NCI-H1092 treated with DMSO at 0.1 percent for 48 hours (cell line): ENCODE data around the gene TRERF1.

Experiments used
- DNase-seq: peaks from one replicate; lab custom pipeline; 2025; lab: John Stamatoyannopoulos, UW

TRERF1 gene

GRCh38 chr6:42393339-42393738, 58.4 kb downstream of the TRERF1 start:
- DNase-seq: no peak

DNA sequence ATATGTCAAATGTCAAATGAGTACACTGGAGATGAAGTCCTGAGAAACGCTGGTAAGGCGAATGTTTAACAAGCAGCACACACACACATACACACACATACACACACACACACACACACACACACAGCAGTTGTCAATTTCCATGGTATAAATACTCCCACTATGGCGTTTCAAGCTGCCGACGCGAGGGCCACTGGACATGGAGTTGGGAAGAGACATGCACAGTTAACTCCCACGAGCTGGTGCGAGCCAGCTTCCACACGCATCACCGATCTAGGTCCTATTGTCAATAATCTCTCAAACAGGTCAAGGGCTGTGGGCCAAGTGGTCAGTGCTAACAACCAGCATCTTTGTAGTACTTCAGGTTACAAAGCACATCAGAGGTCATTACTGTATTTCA, 58.9 kb downstream of the TRERF1 start:
- no peak for DNase-seq

DNA sequence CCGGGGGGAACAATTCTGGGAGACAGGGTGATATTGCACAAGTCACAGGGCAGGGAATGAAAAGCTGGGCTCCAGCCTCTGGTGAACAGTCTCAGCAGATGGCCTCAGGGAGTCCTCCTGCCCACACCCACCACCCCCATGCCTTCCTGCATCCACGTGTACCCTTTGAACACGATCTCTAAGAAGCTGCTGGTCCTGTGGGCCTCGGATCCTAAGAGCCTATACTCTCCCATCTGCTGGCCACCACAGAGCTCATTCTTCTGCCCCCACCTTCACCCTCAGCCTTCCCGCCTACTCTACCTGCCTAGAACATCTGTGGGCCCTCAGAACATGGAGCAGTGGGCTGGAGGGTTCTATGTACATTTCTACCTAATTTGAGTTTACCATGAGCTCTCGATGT, 60.3 kb downstream of the TRERF1 start:
- no peak for DNase-seq

GRCh38 chr6:42390228-42390934, 61.3 kb downstream of the TRERF1 start:
- no peak for DNase-seq

- no peak for DNase-seq
These were observed 62.0 kb downstream of the TRERF1 start for GRCh38 chr6:42389736-42390135.

DNA sequence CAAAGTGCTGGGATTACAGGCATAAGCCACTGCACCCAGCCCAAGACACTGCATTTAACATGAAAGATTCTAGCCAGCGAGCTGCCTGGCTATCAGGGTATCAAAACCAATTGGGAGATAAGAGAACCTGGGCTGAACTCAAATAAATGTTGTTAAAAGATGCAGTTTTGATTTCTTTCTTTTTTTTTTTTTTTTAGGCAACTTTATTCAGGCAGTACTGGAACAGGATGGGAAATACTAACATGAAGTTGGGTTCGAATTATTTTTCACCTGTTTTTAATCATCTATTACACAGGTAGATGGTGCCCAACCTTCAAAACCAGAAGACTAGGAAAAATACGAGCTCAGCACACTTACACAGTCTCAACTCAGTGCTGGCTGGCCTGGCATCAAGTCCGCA, 63.7 kb downstream of the TRERF1 start:
- DNase-seq: no peak

GRCh38 chr6:42387336-42387735, 64.4 kb downstream of the TRERF1 start:
- DNase-seq: no peak

DNA sequence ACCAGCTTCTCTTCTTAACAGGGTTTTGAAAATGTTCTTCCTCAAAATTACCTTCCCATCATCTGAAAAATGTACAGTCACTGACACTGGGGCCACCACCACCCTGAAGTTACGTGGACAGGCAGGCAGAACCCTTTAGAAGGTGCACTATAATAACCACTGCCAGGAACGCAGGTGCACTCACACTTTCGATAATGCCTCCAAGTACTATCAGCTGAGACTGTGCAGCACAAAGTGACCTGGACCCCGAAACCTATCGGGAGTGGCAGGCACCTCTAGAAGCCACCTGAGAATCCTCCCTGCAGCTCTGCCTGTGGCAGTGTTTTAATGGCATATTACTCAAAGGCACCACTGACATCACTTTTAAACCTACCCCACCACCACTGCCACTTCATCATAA, 66.4 kb downstream of the TRERF1 start:
- no peak for DNase-seq

- DNase-seq: no peak
These were observed 68.1 kb downstream of the TRERF1 start for GRCh38 chr6:42383421-42384205.

DNA sequence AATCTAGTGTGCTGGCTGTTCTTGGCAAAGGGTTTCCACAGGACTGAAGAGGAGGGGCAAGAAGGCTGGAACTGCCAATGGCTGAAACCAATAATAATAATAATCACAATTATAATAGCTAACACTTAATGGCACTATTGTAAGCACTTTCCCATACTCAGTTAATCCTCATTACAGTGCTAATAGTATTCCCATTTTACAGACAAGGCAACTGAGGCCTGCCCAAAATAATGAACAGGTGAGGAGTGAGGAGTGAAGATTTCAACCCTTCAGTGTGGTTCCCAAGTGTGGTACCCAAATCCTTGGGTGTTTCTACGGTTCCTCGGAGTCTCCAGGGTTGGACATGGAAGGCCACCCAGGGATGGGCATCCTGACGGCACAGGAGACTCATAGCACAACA, 69.9 kb downstream of the TRERF1 start:
- DNase-seq: no peak

GRCh38 chr6:42380228-42380979, 71.3 kb downstream of the TRERF1 start:
- no peak for DNase-seq

DNA sequence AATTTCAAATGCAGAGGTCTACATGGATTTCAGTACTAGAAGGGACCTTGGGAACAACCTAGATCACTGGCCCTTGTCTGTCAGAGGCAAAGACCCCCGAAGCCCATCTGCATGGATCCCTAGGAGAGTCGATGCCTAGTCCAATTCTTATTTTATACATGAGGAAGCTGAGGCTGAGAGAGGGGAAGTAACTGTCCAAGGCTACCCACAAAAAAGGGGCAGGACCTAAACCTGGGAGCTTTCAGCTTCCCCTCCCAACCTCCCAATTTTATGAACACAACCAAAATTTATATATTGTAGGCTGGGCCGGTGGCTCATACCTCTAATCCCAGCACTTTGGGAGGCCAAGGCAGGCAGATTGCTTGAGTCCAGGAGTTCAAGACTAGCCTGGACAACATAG, 73.2 kb downstream of the TRERF1 start:
- DNase-seq: no peak

DNA sequence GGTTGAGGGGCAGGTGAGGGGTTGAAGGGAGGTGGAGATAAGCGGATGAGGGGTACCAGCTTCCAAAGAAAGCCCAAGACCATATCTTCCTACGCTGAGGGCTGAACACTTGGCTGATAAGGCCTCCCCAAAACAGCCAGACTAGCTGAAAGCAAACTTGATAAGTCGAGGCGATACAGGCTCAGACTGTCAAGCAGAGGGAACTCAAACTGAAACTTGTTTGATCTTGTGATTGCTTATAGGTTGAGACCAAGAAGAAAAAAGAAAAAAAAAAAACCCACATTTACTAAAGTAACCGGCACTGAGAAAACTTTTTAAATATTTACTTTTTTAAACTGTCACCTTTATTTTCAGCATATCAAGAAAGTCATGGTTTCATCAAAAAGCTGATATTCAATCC, 73.6 kb downstream of the TRERF1 start:
- no peak for DNase-seq

- no peak for DNase-seq
These were observed 76.6 kb downstream of the TRERF1 start for GRCh38 chr6:42375007-42375635.

DNA sequence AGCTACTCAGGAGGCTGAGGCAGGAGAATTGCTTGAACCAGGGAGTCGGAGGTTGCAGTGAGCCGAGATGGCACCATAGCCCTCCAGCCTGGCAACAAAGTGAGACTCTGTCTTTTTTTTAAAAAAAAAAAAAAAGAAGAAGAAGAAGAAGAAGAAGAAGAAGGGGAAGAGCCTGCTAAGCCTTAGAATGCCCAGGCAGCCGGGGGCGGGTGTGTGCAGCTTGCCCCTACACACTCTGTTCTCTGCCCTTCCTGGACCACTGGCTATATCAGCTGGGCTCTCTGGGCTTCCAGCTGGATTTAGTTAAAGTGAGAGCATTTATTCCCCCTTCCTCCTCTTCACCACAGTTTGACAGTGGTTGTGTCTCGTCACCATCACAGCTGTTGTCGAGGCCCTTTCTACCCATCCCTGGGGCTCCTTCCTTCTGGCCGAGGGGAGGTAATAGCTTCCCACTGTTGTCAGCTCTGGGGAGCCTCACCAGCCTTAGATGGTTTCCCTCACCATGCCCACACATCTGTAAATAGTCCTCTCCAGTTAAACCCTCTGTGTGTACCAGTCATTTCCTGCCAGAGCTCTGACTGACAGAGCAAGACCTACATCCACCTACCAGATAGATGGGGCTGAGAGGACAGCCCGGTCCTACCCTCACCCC, 77.6 kb downstream of the TRERF1 start:
- no peak for DNase-seq

DNA sequence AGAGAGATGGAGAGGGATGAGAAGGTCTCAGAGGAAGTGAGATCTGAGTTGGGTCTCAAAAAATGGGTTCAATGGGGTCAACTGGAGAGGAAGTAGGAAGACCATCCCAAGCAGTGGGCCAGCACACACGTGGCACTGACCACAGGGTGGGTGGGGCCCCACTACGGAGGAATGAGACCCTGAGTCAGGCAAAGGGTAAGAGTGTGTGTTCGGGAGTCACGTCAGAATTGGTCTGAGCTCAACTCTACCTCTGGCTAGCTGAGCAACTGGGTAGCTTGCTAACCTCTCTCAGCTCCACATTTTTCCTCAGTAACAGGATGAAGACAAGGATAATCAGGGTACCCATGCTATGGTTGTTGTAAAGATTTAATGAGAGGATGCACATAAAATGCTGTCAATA, 79.0 kb downstream of the TRERF1 start:
- DNase-seq: no peak

- no peak for DNase-seq
These were observed 81.3 kb downstream of the TRERF1 start for GRCh38 chr6:42370323-42370985.

- DNase-seq: no peak
These were observed 82.2 kb downstream of the TRERF1 start for GRCh38 chr6:42369568-42369967.

- DNase-seq: no peak
These were observed 83.5 kb downstream of the TRERF1 start for GRCh38 chr6:42368181-42368580.

DNA sequence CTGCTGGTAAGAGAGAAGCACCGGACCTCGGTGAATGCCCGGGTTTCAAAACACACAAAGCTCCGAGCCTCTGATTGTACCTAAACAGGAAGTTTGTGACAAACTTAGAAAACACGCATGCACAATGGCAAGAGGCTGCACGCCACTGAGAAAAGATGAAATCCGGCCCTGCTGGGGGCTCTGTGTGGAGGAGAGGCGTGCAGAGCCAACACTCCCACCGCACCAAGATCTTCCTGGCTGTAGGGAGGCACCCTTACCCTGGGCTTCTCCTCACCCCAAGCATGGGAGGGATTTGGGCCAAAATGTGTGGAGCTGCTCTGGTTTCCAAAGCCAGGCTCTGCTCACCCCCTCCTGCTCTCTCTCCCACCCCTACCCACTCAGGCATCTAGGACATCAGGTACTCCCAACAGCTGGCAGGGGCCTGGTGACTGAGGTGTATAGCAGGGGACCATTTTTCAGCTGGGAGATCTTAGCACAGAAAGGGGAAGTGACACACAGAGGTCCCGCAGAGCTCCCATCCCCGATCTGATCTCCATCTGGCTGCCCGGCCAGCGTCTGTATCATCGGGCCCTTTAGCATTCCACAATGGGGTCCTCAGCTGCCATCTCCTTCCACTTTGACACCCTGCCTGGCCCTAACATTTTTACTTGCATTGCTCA, 84.2 kb downstream of the TRERF1 start:
- DNase-seq: no peak

DNA sequence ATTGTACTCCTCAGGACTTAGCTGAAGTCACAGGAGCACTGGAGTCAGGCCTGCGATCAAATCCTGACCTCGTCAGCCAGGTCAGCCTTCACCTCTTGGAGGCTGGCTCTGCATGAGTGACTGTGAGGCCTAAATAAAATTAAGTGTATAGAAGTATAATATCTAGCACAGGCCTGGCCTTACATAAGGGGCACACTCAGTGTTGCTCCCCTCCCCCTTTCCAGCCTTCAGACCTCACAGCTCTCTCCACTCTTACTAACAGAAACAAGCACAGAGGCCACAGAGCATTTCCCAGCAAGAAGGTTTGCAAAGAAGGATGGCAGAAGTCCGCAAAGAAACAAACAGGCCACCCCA, 84.8 kb downstream of the TRERF1 start:
- no peak for DNase-seq
